Measurements from ENCODE around the gene HS3ST5.

DNA sequence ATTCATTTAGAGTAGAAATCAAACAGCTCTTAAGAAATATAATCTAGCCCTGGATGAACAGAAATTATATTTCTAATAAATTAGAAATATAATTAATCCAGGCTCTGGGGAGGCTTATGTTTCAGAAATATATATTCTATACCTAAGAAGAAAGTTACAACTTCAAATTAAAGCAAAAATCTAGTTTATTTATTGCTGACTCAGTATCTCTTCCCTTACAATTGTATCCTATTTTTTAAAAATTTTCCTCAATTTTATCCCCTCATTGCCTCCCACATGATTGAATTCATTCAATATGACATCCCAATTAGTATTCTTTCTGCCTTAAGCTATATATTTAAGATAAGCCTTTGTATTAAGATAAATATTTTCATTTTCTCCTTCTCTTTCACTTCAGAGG is 71.4 kb downstream of the HS3ST5 start:
- TF ChIP-seq, protein P1, sequence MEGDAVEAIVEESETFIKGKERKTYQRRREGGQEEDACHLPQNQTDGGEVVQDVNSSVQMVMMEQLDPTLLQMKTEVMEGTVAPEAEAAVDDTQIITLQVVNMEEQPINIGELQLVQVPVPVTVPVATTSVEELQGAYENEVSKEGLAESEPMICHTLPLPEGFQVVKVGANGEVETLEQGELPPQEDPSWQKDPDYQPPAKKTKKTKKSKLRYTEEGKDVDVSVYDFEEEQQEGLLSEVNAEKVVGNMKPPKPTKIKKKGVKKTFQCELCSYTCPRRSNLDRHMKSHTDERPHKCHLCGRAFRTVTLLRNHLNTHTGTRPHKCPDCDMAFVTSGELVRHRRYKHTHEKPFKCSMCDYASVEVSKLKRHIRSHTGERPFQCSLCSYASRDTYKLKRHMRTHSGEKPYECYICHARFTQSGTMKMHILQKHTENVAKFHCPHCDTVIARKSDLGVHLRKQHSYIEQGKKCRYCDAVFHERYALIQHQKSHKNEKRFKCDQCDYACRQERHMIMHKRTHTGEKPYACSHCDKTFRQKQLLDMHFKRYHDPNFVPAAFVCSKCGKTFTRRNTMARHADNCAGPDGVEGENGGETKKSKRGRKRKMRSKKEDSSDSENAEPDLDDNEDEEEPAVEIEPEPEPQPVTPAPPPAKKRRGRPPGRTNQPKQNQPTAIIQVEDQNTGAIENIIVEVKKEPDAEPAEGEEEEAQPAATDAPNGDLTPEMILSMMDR (IDR thresholded peaks at IDR 0.05): no peak
- TF ChIP-seq EP300 (IDR thresholded peaks at IDR 0.05): no peak

Measured in suprapubic skin (tissue), 3 donors.